ENCODE data around the gene SLC7A4. TPM values are rescaled to one million over a fixed set of nuclear protein-coding genes. Genes with fewer than 3 reads are reported as not detected.

The SLC7A4 gene
- polyA plus RNA-seq, 1 donor from 2014 or later: not detected

DNA sequence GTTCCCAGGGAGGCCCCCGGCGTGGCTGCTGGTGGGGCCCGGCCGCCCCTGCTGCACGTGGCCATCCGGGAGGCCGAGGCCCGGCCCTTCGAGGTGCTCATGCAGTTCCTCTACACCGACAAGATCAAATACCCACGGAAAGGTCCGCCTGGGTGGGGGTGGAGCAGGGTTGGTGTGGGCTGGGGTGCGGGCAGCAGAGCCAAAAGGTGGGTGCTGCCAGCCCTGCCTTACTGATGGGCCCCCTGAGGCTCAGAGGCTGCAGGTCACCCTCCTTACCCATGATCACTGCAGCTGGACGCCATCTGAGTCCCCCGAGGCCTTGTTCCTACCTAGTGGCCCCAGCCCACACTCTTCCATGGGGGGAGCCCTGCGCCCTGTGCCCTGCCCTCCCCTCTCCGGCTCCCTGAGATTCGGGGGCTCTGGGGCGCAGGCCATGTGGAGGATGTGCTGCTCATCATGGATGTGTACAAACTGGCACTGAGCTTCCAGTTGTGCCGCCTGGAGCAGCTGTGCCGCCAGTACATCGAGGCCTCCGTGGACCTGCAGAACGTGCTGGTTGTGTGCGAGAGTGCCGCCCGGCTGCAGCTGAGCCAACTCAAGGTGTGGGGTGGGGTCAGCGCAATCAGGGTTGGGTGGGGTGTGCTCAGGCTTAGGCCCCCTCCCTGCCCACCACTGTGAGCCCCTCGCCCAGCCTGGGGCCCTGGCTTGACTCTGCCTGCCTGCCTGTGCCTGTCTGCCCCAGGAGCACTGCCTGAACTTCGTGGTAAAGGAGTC, 38.0 kb downstream of the SLC7A4 start:
- Histone ChIP-seq H3K27ac (ENCODE audit: low read length) (no peak overlapping the region), H3K9me2 (ENCODE audit: insufficient read depth, low read length) (no peaks in the 10 kb centered on the region)

DNA sequence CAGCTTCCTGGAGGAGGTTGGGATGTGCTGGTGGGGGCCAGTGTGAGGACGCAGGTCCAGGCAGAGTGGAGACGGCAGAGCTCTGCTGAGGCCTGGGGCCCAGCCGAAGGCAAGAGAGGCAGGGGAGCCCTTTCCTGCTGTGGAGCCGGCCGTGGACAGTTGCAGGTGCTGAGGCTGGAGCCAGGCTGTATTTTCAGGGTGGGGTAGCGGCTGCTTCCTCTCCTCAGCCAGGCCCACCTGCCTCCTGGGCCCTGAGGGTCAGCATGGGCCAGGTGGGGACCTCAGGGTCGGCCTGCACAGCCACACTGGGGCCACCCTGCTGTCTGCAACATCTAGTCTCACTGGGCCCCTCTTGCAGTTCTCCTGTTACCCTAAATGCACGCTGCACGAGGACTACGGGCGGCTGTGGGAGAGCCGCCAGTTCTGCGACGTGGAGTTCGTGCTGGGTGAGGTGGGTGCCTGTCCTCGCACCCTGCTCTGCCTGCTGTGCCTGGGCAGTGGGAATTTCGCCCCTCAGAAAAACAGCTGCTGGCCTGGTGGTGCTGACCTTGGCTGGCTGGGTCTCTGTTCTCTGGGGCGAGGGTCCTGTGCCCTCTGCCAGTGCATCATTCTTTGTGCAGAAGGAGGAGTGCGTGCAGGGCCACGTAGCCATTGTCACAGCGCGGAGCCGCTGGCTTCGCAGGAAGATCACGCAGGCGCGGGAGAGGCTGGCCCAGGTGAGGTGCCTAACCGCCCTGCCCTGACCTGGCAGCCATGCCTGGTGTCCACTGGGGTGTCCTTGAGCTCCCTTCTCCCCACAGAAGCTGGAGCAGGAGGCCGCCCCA, 38.8 kb downstream of the SLC7A4 start:
- Histone ChIP-seq H3F3A (ENCODE audit: insufficient read depth, low read length, poor library complexity, severe bottlenecking) (no peaks in the 10 kb centered on the region), H3K36me3 (ENCODE audit: insufficient read depth, low read length) (no peaks in the 10 kb centered on the region), H3K9ac (ENCODE audit: low read length) (no peak overlapping the region), H3K4me3 (ENCODE audit: low read length) (no peak overlapping the region), H3K9me3 (ENCODE audit: low read length) (no peaks in the 10 kb centered on the region), H3K9me2 (ENCODE audit: insufficient read depth, low read length) (no peaks in the 10 kb centered on the region), H3K79me2 (replicated peaks; ENCODE audit: insufficient read depth, low read length) (no peaks in the 10 kb centered on the region), H2AFZ (ENCODE audit: low read depth, low read length) (no peak overlapping the region), H3K27me3 (ENCODE audit: insufficient read depth, low read depth, low read length) (no peaks in the 10 kb centered on the region), H4K20me1 (ENCODE audit: insufficient read depth) (no peaks in the 10 kb centered on the region), H3K27ac (ENCODE audit: low read length) (no peak overlapping the region), H3K4me2 (ENCODE audit: low read length) (no peak overlapping the region)
- no peak for TF ChIP-seq EP300 (conservative IDR thresholded peaks at IDR 0.05; ENCODE audit: poor library complexity, severe bottlenecking)
- TF ChIP-seq TAF1 (IDR thresholded peaks at IDR 0.05; ENCODE audit: low read depth): no peak
- TF ChIP-seq RAD21 (conservative IDR thresholded peaks at IDR 0.05): no peak
- TF ChIP-seq, protein P1, sequence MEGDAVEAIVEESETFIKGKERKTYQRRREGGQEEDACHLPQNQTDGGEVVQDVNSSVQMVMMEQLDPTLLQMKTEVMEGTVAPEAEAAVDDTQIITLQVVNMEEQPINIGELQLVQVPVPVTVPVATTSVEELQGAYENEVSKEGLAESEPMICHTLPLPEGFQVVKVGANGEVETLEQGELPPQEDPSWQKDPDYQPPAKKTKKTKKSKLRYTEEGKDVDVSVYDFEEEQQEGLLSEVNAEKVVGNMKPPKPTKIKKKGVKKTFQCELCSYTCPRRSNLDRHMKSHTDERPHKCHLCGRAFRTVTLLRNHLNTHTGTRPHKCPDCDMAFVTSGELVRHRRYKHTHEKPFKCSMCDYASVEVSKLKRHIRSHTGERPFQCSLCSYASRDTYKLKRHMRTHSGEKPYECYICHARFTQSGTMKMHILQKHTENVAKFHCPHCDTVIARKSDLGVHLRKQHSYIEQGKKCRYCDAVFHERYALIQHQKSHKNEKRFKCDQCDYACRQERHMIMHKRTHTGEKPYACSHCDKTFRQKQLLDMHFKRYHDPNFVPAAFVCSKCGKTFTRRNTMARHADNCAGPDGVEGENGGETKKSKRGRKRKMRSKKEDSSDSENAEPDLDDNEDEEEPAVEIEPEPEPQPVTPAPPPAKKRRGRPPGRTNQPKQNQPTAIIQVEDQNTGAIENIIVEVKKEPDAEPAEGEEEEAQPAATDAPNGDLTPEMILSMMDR (IDR thresholded peaks at IDR 0.05; ENCODE audit: poor library complexity, severe bottlenecking): no peak
- TF ChIP-seq, protein P2, sequence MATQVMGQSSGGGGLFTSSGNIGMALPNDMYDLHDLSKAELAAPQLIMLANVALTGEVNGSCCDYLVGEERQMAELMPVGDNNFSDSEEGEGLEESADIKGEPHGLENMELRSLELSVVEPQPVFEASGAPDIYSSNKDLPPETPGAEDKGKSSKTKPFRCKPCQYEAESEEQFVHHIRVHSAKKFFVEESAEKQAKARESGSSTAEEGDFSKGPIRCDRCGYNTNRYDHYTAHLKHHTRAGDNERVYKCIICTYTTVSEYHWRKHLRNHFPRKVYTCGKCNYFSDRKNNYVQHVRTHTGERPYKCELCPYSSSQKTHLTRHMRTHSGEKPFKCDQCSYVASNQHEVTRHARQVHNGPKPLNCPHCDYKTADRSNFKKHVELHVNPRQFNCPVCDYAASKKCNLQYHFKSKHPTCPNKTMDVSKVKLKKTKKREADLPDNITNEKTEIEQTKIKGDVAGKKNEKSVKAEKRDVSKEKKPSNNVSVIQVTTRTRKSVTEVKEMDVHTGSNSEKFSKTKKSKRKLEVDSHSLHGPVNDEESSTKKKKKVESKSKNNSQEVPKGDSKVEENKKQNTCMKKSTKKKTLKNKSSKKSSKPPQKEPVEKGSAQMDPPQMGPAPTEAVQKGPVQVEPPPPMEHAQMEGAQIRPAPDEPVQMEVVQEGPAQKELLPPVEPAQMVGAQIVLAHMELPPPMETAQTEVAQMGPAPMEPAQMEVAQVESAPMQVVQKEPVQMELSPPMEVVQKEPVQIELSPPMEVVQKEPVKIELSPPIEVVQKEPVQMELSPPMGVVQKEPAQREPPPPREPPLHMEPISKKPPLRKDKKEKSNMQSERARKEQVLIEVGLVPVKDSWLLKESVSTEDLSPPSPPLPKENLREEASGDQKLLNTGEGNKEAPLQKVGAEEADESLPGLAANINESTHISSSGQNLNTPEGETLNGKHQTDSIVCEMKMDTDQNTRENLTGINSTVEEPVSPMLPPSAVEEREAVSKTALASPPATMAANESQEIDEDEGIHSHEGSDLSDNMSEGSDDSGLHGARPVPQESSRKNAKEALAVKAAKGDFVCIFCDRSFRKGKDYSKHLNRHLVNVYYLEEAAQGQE (IDR thresholded peaks at IDR 0.05; ENCODE audit: borderline replicate concordance): no peak
- no peak for TF ChIP-seq SMC3 (conservative IDR thresholded peaks at IDR 0.05; ENCODE audit: poor library complexity)
- no peak for TF ChIP-seq EZH2 (IDR thresholded peaks at IDR 0.05; ENCODE audit: borderline replicate concordance, insufficient read depth, low read length, poor library complexity, severe bottlenecking)

More for the DNA sequence above, 38.0 kb downstream of the SLC7A4 start:
- Histone ChIP-seq H2AFZ (ENCODE audit: low read depth, low read length) (no peak overlapping the region), H3K9me3 (ENCODE audit: low read length) (no peaks in the 10 kb centered on the region), H3K79me2 (replicated peaks; ENCODE audit: insufficient read depth, low read length) (no peaks in the 10 kb centered on the region), H3K9ac (ENCODE audit: low read length) (no peak overlapping the region), H3F3A (ENCODE audit: insufficient read depth, low read length, poor library complexity, severe bottlenecking) (no peaks in the 10 kb centered on the region), H3K36me3 (ENCODE audit: insufficient read depth, low read length) (no peaks in the 10 kb centered on the region), H3K27me3 (ENCODE audit: insufficient read depth, low read depth, low read length) (no peaks in the 10 kb centered on the region), H4K20me1 (ENCODE audit: insufficient read depth) (no peaks in the 10 kb centered on the region), H3K4me3 (ENCODE audit: low read length) (no peak overlapping the region), H3K4me2 (ENCODE audit: low read length) (no peak overlapping the region)
- TF ChIP-seq, protein P2 (IDR thresholded peaks at IDR 0.05; ENCODE audit: borderline replicate concordance): no peak
- TF ChIP-seq EP300 (conservative IDR thresholded peaks at IDR 0.05; ENCODE audit: poor library complexity, severe bottlenecking) (no peak), TAF1 (IDR thresholded peaks at IDR 0.05; ENCODE audit: low read depth) (no peak), POLR2AphosphoS5 (IDR thresholded peaks at IDR 0.05) (no peak), EZH2 (IDR thresholded peaks at IDR 0.05; ENCODE audit: borderline replicate concordance, insufficient read depth, low read length, poor library complexity, severe bottlenecking) (no peak), MXI1 (conservative IDR thresholded peaks at IDR 0.05; ENCODE audit: poor library complexity, severe bottlenecking) (no peak), RAD21 (conservative IDR thresholded peaks at IDR 0.05) (no peak)
- TF ChIP-seq, protein P1 (IDR thresholded peaks at IDR 0.05; ENCODE audit: poor library complexity, severe bottlenecking): no peak
